Hepatocyte (in vitro differentiated cells): ENCODE measurements around the gene STK32A. TPM values are rescaled to one million over a fixed set of nuclear protein-coding genes. Genes with fewer than 3 reads are reported as not detected.
"Not testable (repeated sequence)": the region's sequence is repeated elsewhere in the genome, so short reads cannot be mapped to it uniquely, and the experiment has no call there.

Experiments used
- DNase-seq: peaks from one replicate; pipeline ENCODE4 v3.0.0-alpha.2; 2016; ENCODE audit warnings: low spot score
- H2AFZ ChIP-seq: fragments of 200-600 bp; sonication (generic); 2 replicates; pipeline ENCODE4 v1.6.0; 2016; ENCODE audit warnings: antibody characterized with exemption, mild to moderate bottlenecking
- H3K27ac ChIP-seq: fragments of 200-600 bp; sonication (generic); 2 replicates; pipeline ENCODE4 v1.5.1; 2016; ENCODE audit warnings: mild to moderate bottlenecking
- H3K27me3 ChIP-seq: fragments of 200-600 bp; sonication (generic); 2 replicates; pipeline ENCODE4 v1.6.1; 2016
- H3K36me3 ChIP-seq: fragments of 200-600 bp; sonication (generic); replicated peaks from 2 replicates; pipeline ENCODE4 v1.5.1; 2016; ENCODE audit warnings: low read depth; ENCODE audit not compliant: insufficient read depth
- H3K4me1 ChIP-seq: fragments of 200-600 bp; sonication (generic); 2 replicates; pipeline ENCODE4 v1.5.1; 2016; ENCODE audit warnings: mild to moderate bottlenecking, moderate library complexity; ENCODE audit not compliant: insufficient read depth
- H3K4me2 ChIP-seq: fragments of 200-600 bp; sonication (generic); 2 replicates; pipeline ENCODE4 v1.6.0; 2016
- H3K4me3 ChIP-seq: fragments of 200-600 bp; sonication (generic); 2 replicates; pipeline ENCODE4 v1.5.1; 2016; ENCODE audit warnings: mild to moderate bottlenecking
- H3K79me2 ChIP-seq: fragments of 200-600 bp; sonication (generic); 2 replicates; pipeline ENCODE4 v1.6.0; 2017; ENCODE audit warnings: mild to moderate bottlenecking
- H3K9me2 ChIP-seq: fragments of 200-600 bp; sonication (generic); replicated peaks from 2 replicates; pipeline ENCODE4 v1.6.0; 2017; ENCODE audit warnings: mild to moderate bottlenecking; ENCODE audit not compliant: insufficient read depth
- H3K9me3 ChIP-seq: fragments of 200-600 bp; sonication (generic); 2 replicates; pipeline ENCODE4 v1.5.1; 2016; ENCODE audit warnings: low read depth, mild to moderate bottlenecking
- H4K20me1 ChIP-seq: fragments of 200-600 bp; sonication (generic); 2 replicates; pipeline ENCODE4 v1.6.0; 2016; ENCODE audit warnings: mild to moderate bottlenecking; ENCODE audit not compliant: insufficient read depth, poor library complexity, severe bottlenecking
- EZH2 ChIP-seq: fragments of 200-600 bp; sonication (generic); IDR thresholded peaks from 2 replicates; pipeline ENCODE4 v1.6.1; 2016; ENCODE audit warnings: antibody characterized with exemption, mild to moderate bottlenecking, borderline replicate concordance
- EZH2phosphoT487 ChIP-seq: fragments of 200-600 bp; sonication (generic); IDR thresholded peaks from one replicate; pipeline ENCODE4 v1.6.1; 2018; ENCODE audit warnings: antibody characterized with exemption, mild to moderate bottlenecking, low read depth, moderate library complexity; ENCODE audit not compliant: unreplicated experiment, severe bottlenecking
- WGBS: methylation state at CpG from one replicate; pipeline ENCODE4 v1.1.6; 2016; ENCODE audit warnings: low lambda C conversion rate; ENCODE audit errors: missing lambda C conversion rate; 5-methylcytosine and 5-hydroxymethylcytosine counted together
- polyA plus RNA-seq: library from polyadenylated mRNA; unstranded; fragments of >200 nt; fragmentation: Nextera tagmentation; extraction: Ambion mirVana; gene quantifications from 2 replicates; pipeline ENCODE4 v1.2.1, GENCODE V29; 2016
- total RNA-seq: library from RNA; depleted of rRNA; stranded (reverse); fragments of >200 nt; gene quantifications from 2 replicates; pipeline ENCODE4 v1.2.3, GENCODE V29; 2014
- TF ChIP-seq, protein P1 (sequence below): fragments of 200-600 bp; sonication (generic); IDR thresholded peaks from 2 replicates; pipeline ENCODE4 v1.5.1; 2016; ENCODE audit warnings: antibody characterized with exemption, mild to moderate bottlenecking; ENCODE audit not compliant: poor library complexity

The STK32A gene
- total and polyA plus RNA-seq, 2 experiments from 2014 or later = 2.3 to 2.6 TPM

DNA sequence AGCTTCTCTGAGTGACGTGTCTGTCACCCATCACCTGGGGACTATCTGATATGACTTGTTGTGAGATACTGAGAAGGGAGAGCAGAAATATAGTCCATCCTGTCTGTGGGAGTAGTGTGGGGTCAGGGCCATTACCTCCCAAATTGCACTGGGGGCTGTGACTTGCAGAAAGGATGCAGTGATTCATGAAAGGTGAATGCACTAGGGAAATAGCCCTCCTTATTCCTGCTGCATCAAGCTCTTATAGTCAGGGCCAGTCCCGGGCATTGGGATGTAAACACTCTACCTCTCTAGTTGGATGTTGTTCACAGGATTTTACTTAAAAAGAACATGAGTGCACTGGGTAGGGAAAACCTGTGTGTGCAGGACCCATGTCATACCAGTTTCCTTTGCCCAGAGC lies 124.8 kb downstream of the STK32A start:
- WGBS = 91% methylated on average over 2 of the region's 2 CpGs
- Histone ChIP-seq H3K4me1 (no peaks in the 10 kb centered on the region), H2AFZ (no peak overlapping the region), H3K27me3 (no peaks in the 10 kb centered on the region), H3K4me3 (no peak overlapping the region), H3K9me2 (no peaks in the 10 kb centered on the region), H3K79me2 (no peaks in the 10 kb centered on the region), H3K36me3 (no peaks in the 10 kb centered on the region), H4K20me1 (no peaks in the 10 kb centered on the region), H3K9me3 (no peaks in the 10 kb centered on the region), H3K4me2 (no peak overlapping the region), H3K27ac (no peak overlapping the region)
- TF ChIP-seq EZH2phosphoT487 = no peak
- TF ChIP-seq, protein P1, sequence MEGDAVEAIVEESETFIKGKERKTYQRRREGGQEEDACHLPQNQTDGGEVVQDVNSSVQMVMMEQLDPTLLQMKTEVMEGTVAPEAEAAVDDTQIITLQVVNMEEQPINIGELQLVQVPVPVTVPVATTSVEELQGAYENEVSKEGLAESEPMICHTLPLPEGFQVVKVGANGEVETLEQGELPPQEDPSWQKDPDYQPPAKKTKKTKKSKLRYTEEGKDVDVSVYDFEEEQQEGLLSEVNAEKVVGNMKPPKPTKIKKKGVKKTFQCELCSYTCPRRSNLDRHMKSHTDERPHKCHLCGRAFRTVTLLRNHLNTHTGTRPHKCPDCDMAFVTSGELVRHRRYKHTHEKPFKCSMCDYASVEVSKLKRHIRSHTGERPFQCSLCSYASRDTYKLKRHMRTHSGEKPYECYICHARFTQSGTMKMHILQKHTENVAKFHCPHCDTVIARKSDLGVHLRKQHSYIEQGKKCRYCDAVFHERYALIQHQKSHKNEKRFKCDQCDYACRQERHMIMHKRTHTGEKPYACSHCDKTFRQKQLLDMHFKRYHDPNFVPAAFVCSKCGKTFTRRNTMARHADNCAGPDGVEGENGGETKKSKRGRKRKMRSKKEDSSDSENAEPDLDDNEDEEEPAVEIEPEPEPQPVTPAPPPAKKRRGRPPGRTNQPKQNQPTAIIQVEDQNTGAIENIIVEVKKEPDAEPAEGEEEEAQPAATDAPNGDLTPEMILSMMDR = no peak
- TF ChIP-seq EZH2 = no peak
- no peak for DNase-seq

DNA sequence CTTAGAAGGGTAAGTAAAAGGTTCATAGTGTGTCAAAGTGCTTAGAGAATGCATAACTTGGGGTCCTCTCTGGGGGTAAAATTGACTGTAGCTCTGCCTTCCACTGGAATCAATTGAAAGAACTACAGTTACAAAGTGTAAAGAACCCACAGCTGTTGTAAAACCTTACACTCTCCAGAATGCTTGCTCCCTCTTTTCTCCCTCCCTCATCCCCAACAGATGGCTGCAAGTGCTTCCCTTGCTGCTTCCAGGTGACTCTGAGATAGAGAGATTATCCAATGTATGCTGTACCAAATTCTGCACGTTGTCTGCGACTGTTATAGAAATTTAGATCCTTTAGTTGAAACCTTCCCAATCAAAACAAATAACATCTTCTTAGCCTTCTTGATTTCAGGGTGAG lies 126.0 kb downstream of the STK32A start:
- DNase-seq = no peak
- Histone ChIP-seq H3K4me3 (no peak overlapping the region), H4K20me1 (no peaks in the 10 kb centered on the region), H3K9me2 (no peaks in the 10 kb centered on the region), H2AFZ (no peak overlapping the region), H3K36me3 (no peaks in the 10 kb centered on the region), H3K79me2 (no peaks in the 10 kb centered on the region), H3K4me2 (no peak overlapping the region), H3K4me1 (no peaks in the 10 kb centered on the region), H3K27me3 (no peaks in the 10 kb centered on the region), H3K27ac (no peak overlapping the region), H3K9me3 (no peaks in the 10 kb centered on the region)
- WGBS = 77% methylated on average over 2 of the region's 2 CpGs
- TF ChIP-seq EZH2 = no peak
- no peak for TF ChIP-seq EZH2phosphoT487
- TF ChIP-seq, protein P1 = no peak

- H3K79me2 ChIP-seq = no peaks in the 10 kb centered on the region
- no peaks in the 10 kb centered on the region for H3K9me3 ChIP-seq
- no peak overlapping the region for H3K4me2 ChIP-seq
- H3K27ac ChIP-seq = no peak overlapping the region
- no peak for DNase-seq
- H3K9me2 ChIP-seq = no peaks in the 10 kb centered on the region
- no peaks in the 10 kb centered on the region for H4K20me1 ChIP-seq
- no peak overlapping the region for H2AFZ ChIP-seq
- no peaks in the 10 kb centered on the region for H3K36me3 ChIP-seq
- no peak overlapping the region for H3K4me3 ChIP-seq
- no peaks in the 10 kb centered on the region for H3K27me3 ChIP-seq
- WGBS = 89% methylated on average over 4 of the region's 4 CpGs
- H3K4me1 ChIP-seq = no peaks in the 10 kb centered on the region
- TF ChIP-seq, protein P1 = no peak
- TF ChIP-seq EZH2 (no peak), EZH2phosphoT487 (no peak)
Observed at GRCh38 chr5:147361441-147362175, 126.8 kb downstream of the STK32A start.

- 84% methylated on average over 6 of the region's 6 CpGs for WGBS
- H3K4me3 ChIP-seq, H3K27me3 ChIP-seq, H3K27ac ChIP-seq, H3K79me2 ChIP-seq, H4K20me1 ChIP-seq, H3K4me1 ChIP-seq, DNase-seq, H3K9me3 ChIP-seq, H3K9me2 ChIP-seq, H3K4me2 ChIP-seq, H3K36me3 ChIP-seq, H2AFZ ChIP-seq: not testable (repeated sequence)
Observed at GRCh38 chr5:147367381-147367780, 132.6 kb downstream of the STK32A start.
